Activated CD4-positive, alpha-beta memory T cell treated with anti-CD3 and anti-CD28 coated beads, Interleukin-2, amount 10 ng/mL, durations not matched to agents 7 days and 5 days (primary cell): ENCODE results near the gene CFLAR. TPM values are rescaled to one million over a fixed set of nuclear protein-coding genes. Genes with fewer than 3 reads are reported as not detected.

Source experiments
- CTCF ChIA-PET: fragments of 350-600 bp; sonication (Branson Sonifier 250); formaldehyde crosslinking; loops from one replicate; lab custom pipeline; 2021; ENCODE audit warnings: antibody characterized with exemption, inconsistent platforms; lab: Charles Lee
- POLR2A ChIA-PET: fragments of 350-600 bp; sonication (Branson Sonifier 250); formaldehyde crosslinking; loops from one replicate; lab custom pipeline; 2021; ENCODE audit warnings: antibody characterized with exemption; lab: Charles Lee
- DNase-seq: peaks from one replicate; pipeline ENCODE4 v3.0.0-alpha.2; 2020
- H3K27ac Mint-ChIP-seq: one replicate; pipeline ENCODE4 v1.8.0; 2021; ENCODE audit warnings: mild to moderate bottlenecking, mixed read lengths
- H3K27me3 Mint-ChIP-seq: one replicate; pipeline ENCODE4 v1.8.0; 2021; ENCODE audit warnings: mixed read lengths
- H3K36me3 Mint-ChIP-seq: one replicate; pipeline ENCODE4 v1.8.0; 2021; ENCODE audit warnings: low read depth, mixed read lengths
- H3K4me1 Mint-ChIP-seq: one replicate; pipeline ENCODE4 v1.8.0; 2021; ENCODE audit warnings: mixed read lengths
- H3K4me3 Mint-ChIP-seq: one replicate; pipeline ENCODE4 v1.8.0; 2021; ENCODE audit warnings: mild to moderate bottlenecking, mixed read lengths
- H3K9me3 Mint-ChIP-seq: one replicate; pipeline ENCODE4 v1.8.0; 2021; ENCODE audit warnings: mixed read lengths
- total RNA-seq, 2 experiments: library from RNA; stranded (reverse); gene quantifications; one replicate each; pipeline ENCODE4 v1.2.3, GENCODE V29; 2021

CFLAR gene
- total RNA-seq, 2 experiments from 2014 or later = 192 to 196 TPM

DNA sequence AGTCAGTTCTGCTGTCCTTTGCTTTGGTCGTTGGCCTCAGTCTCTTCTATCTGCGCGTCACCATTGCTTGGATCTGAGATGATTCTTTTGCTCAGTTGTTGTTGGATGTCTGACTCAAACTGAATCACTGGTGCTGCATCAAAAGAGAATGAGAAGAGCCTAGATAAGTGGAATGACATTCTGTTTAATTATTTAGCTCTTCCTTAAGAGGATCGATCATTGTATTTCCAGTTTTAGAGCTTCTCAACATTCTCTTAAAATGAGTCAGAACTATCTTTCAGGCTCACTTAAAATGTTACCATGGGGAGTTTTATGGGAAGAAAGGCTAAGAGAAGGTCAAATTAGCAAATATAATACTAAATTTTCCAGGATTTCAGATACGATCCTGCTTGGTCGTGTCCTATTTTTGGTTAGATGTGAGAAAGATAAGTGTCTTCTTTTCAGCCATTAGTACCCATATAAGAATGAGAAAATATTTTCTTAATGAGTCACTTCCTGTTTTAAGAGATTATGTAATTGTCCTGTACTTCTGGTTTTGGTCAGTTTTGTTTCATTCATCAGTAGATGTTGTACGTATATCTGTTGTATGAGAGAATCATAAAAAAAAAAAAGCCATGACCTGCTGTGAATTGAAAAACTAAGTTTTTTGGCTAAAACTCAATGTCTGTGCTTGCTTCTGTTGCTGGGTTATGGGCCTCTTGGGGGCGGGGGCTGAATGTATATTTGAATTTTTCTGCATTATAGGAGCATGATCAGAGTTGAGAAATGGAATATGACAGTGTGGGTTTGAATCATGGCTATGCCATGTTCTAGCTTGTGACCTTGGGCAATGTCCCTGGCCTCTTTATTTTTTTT lies 35.4 kb downstream of the CFLAR start:
- ChIA-PET POLR2A (interaction anchor here (0.7 to 2.8 kb wide), 4 partner anchors 16 to 34 kb away, joined by 3 to 9 read pairs (median 4); no protein-coding TSS in a partner anchor), CTCF (interaction anchor here (0.9 to 1.2 kb wide), 2 partner anchors 26 to 32 kb away, joined by 4 to 5 read pairs; partner anchors contain the start of gene CASP10)
- DNase-seq = no peak
- H3K9me3 Mint-ChIP-seq = no peaks in the 10 kb centered on the region
- peak overlapping the region; percentile 68 for H3K27ac Mint-ChIP-seq
- H3K36me3 Mint-ChIP-seq = peaks cover 78% of the 10 kb centered on the region
- H3K27me3 Mint-ChIP-seq = no peaks in the 10 kb centered on the region
- H3K4me1 Mint-ChIP-seq = peaks cover 30% of the 10 kb centered on the region
- no peak overlapping the region for H3K4me3 Mint-ChIP-seq

GRCh38 chr2:201152517-201152916 lies 36.6 kb downstream of the CFLAR start:
- POLR2A ChIA-PET = interaction anchor here (0.9 kb wide), 1 partner anchor 21 kb away, joined by 3 read pairs; no protein-coding TSS in a partner anchor

DNA sequence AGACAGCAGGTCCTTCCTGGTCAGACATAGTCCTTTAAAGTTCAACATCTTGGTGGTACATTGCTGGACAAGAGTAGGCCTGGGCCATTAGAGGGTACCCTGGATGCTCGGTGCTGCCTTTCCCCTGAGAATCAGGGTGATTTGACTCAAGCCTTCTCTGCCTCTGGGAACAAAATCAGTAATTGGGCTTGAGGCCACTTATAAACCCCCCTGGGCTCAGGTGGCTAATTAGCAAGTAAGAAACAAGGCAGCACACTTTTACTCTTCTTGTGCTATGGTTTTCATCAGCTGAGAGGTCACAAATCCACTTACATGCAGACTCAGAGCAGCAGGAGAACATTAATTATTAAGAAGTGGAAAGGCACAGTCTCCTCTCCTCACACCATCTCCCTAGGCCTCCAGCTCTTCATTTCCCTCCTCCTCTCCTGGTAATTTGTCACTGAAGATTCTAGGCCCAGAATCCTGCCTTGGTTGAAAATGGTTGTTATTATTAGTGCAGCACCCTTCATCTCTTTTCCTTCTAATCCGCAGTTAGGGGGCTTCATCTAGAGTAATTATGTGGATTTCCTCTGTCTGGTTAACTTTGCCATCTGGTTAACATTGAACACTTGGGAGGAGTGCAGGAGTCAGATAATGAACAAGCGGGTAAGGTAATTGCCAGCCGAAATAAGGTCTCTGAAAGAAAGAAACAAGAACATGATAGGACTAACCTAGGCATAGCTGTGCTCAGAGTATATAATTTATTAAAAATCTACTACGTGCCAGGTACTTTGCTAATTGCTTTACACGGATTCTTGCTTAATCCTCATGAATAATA lies 37.2 kb downstream of the CFLAR start:
- H3K27me3 Mint-ChIP-seq = no peaks in the 10 kb centered on the region
- CTCF ChIA-PET = interaction anchor here (0.6 kb wide), 1 partner anchor 243 kb away, joined by 5 read pairs; no protein-coding TSS in a partner anchor
- peaks cover 38% of the 10 kb centered on the region for H3K4me1 Mint-ChIP-seq
- H3K36me3 Mint-ChIP-seq = peaks cover 82% of the 10 kb centered on the region
- H3K4me3 Mint-ChIP-seq = no peak overlapping the region
- peak overlapping the region; percentile 52 for H3K27ac Mint-ChIP-seq
- no peaks in the 10 kb centered on the region for H3K9me3 Mint-ChIP-seq
- no peak for DNase-seq
- POLR2A ChIA-PET = interaction anchor here (0.9 to 1.6 kb wide), 5 partner anchors 10 to 27 kb away, joined by 3 to 5 read pairs (median 3); no protein-coding TSS in a partner anchor

More at GRCh38 chr2:201152517-201152916, 36.6 kb downstream of the CFLAR start:
- no peak for DNase-seq
- H3K4me3 Mint-ChIP-seq = no peak overlapping the region
- H3K9me3 Mint-ChIP-seq = no peaks in the 10 kb centered on the region
- peak overlapping the region; percentile 31 for H3K27ac Mint-ChIP-seq
- H3K36me3 Mint-ChIP-seq = peaks cover 75% of the 10 kb centered on the region
- CTCF ChIA-PET = interaction anchor here (0.6 kb wide), 1 partner anchor 25 kb away, joined by 3 read pairs; no protein-coding TSS in a partner anchor
- peaks cover 32% of the 10 kb centered on the region for H3K4me1 Mint-ChIP-seq
- H3K27me3 Mint-ChIP-seq = no peaks in the 10 kb centered on the region

GRCh38 chr2:201154615-201155399 lies 38.8 kb downstream of the CFLAR start:
- Mint-ChIP-seq H3K9me3 (no peaks in the 10 kb centered on the region), H3K36me3 (peaks cover 73% of the 10 kb centered on the region), H3K4me1 (peaks cover 35% of the 10 kb centered on the region), H3K4me3 (no peak overlapping the region), H3K27ac (no peak overlapping the region), H3K27me3 (no peaks in the 10 kb centered on the region)
- CTCF ChIA-PET = interaction anchor here (1.0 to 2.1 kb wide), 9 partner anchors 9 to 249 kb away, joined by 3 to 8 read pairs (median 4); partner anchors contain the start of gene ORC2
- POLR2A ChIA-PET = interaction anchor here (0.6 to 1.6 kb wide), 9 partner anchors 9 to 435 kb away, joined by 3 to 5 read pairs (median 3); partner anchors contain the start of genes NIF3L1 and PPIL3
- DNase-seq = no peak

DNA sequence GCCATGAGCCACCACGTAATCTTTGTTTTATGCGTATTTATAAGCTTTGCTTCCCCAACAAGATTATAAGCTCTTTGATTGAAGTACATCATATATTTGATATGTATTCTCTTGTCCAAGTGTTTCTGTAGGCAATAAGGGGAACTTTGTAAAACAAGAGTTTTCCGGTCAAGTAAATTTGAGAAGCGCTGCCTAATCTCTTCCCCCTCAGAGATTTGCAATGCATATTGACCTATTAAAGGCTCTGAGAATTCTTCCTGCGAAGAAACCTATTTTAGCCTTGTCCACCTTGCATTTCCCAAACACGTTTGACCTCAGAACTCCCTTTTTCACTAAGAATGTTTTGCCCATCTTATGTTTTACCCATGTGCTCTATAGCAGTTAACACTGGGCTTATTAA lies 40.1 kb downstream of the CFLAR start:
- H3K27me3 Mint-ChIP-seq = no peaks in the 10 kb centered on the region
- H3K4me1 Mint-ChIP-seq = peaks cover 26% of the 10 kb centered on the region
- no peak overlapping the region for H3K27ac Mint-ChIP-seq
- H3K36me3 Mint-ChIP-seq = peaks cover 73% of the 10 kb centered on the region
- ChIA-PET CTCF (interaction anchor here (1.3 to 2.1 kb wide), 3 partner anchors 10 to 76 kb away, joined by 4 to 8 read pairs (median 7); no protein-coding TSS in a partner anchor), POLR2A (interaction anchor here (1.0 kb wide), 1 partner anchor 34 kb away, joined by 3 read pairs; no protein-coding TSS in a partner anchor)
- DNase-seq = no peak
- H3K9me3 Mint-ChIP-seq = no peaks in the 10 kb centered on the region
- H3K4me3 Mint-ChIP-seq = no peak overlapping the region

DNA sequence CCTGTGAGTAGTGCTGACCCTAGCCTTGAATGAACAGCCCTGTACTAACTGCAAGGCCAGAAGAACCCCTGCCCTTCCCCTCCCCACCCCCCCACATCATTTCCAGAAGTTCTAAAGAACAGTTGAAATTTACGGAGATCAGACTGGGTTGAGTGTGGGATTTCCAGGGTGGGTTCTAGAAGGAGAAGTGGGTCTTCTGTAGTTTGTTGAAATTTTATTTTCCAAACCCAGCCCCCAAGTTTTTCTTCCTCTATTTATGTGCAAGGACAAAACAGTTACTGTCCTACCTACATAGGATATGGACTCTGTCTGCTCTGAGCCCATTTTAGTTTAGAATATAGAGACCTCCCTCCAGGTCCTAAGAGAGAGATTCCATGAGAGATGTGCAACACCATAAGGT lies 40.7 kb downstream of the CFLAR start:
- no peaks in the 10 kb centered on the region for H3K9me3 Mint-ChIP-seq

DNA sequence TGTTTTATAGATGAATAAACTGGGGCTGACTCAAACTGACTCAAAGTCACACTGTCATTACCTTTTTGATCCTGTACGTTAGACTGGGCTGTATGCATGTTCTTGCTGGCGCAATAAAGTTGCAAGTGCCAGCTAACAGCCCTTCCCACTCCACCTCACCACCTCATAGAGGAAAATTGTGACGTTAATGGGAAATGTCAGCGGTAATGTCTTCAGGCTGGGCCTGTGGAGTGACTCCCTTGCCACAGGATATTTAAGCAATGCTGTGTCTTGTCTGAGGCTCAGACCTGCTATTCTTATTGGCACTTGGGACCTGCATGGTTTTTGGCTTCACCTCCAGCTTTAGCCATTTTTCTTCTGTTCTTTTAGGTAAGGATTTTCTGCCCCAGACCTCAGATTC lies 41.7 kb downstream of the CFLAR start:
- Mint-ChIP-seq H3K27me3 (no peaks in the 10 kb centered on the region), H3K27ac (peak overlapping the region; percentile 50), H3K36me3 (peaks cover 72% of the 10 kb centered on the region), H3K4me3 (no peak overlapping the region), H3K9me3 (no peaks in the 10 kb centered on the region), H3K4me1 (peaks cover 17% of the 10 kb centered on the region)
- no peak for DNase-seq
- ChIA-PET POLR2A (interaction anchor here (0.7 to 2.2 kb wide), 13 partner anchors 9 to 294 kb away, joined by 3 to 36 read pairs (median 5); partner anchors contain the start of genes CFLAR, CLK1, NDUFB3 and NIF3L1), CTCF (interaction anchor here (0.6 to 2.8 kb wide), 30 partner anchors 9 to 444 kb away, joined by 3 to 47 read pairs (median 4); partner anchors contain the start of genes CASP10, CFLAR, HYCC2 and NDUFB3)

More for the DNA sequence above, 40.7 kb downstream of the CFLAR start:
- peaks cover 69% of the 10 kb centered on the region for H3K36me3 Mint-ChIP-seq
- POLR2A ChIA-PET = no interaction called here
- H3K27me3 Mint-ChIP-seq = no peaks in the 10 kb centered on the region
- H3K4me1 Mint-ChIP-seq = peaks cover 20% of the 10 kb centered on the region
- no peak overlapping the region for H3K27ac Mint-ChIP-seq
- no peak overlapping the region for H3K4me3 Mint-ChIP-seq
- CTCF ChIA-PET = interaction anchor here (2.8 kb wide), 1 partner anchor 88 kb away, joined by 32 read pairs; no protein-coding TSS in a partner anchor
- DNase-seq = no peak

GRCh38 chr2:201158111-201158929 lies 42.4 kb downstream of the CFLAR start:
- peak; percentile 63 for DNase-seq
- ChIA-PET POLR2A (interaction anchor here (0.7 to 2.2 kb wide), 14 partner anchors 10 to 294 kb away, joined by 3 to 36 read pairs (median 4); partner anchors contain the start of genes CFLAR, CLK1, HYCC2 and NDUFB3), CTCF (interaction anchor here (0.6 to 2.8 kb wide), 30 partner anchors 10 to 445 kb away, joined by 3 to 47 read pairs (median 4); partner anchors contain the start of genes CASP10, CFLAR, HYCC2 and NDUFB3)
- peak overlapping the region; percentile 50 for H3K27ac Mint-ChIP-seq
- no peaks in the 10 kb centered on the region for H3K9me3 Mint-ChIP-seq
- peaks cover 15% of the 10 kb centered on the region for H3K4me1 Mint-ChIP-seq
- no peaks in the 10 kb centered on the region for H3K27me3 Mint-ChIP-seq
- no peak overlapping the region for H3K4me3 Mint-ChIP-seq
- H3K36me3 Mint-ChIP-seq = peaks cover 72% of the 10 kb centered on the region

DNA sequence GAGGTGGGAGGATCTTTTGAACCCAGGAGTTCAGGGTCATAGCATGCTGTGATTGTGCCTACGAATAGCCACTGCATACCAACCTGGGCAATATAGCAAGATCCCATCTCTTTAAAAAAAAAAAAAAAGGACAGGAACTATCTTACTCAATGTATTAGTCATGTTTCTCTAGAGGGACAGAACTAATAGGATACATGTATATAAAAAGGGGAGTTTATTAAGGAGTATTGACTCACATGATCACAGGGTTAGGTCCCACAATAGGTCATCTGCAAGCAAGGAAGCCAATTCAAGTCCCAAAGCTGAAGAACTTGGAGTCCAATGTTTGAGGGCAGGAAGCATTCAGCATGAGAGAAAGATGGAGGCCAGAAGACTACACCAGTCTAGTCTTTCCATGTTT lies 48.2 kb downstream of the CFLAR start:
- H3K27me3 Mint-ChIP-seq = peaks cover 2% of the 10 kb centered on the region
- no peak overlapping the region for H3K4me3 Mint-ChIP-seq
- peaks cover 2% of the 10 kb centered on the region for H3K9me3 Mint-ChIP-seq
- no peak overlapping the region for H3K27ac Mint-ChIP-seq
- no peak for DNase-seq
- ChIA-PET CTCF (interaction anchor here (1.1 kb wide), 1 partner anchor 69 kb away, joined by 3 read pairs; no protein-coding TSS in a partner anchor), POLR2A (interaction anchor here (2.4 to 3.2 kb wide), 2 partner anchors 10 to 47 kb away, joined by 5 to 10 read pairs; no protein-coding TSS in a partner anchor)
- peaks cover 77% of the 10 kb centered on the region for H3K36me3 Mint-ChIP-seq
- H3K4me1 Mint-ChIP-seq = no peaks in the 10 kb centered on the region

DNA sequence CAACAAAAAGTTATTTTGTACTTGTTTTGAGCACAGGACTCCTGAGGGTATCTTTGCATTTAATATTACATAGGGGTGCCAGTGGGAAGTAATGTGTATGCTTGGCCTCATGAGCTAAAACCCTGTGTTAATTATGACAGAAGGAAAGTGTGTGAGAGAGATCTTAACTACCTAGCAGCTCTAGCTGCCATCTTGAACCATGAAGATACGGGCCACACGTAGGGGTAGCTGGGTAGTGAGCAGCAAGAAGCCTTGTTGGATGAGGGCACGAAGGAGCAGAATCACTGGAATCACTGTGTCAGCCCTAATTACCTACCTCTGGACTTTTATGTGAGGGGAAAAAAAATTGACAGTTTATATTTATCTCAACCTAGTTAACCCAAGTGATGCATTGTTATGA lies 51.6 kb downstream of the CFLAR start:
- Mint-ChIP-seq H3K4me3 (no peak overlapping the region), H3K4me1 (no peaks in the 10 kb centered on the region), H3K36me3 (peaks cover 52% of the 10 kb centered on the region), H3K27me3 (peaks cover 9% of the 10 kb centered on the region), H3K27ac (no peak overlapping the region), H3K9me3 (peaks cover 2% of the 10 kb centered on the region)
- DNase-seq = no peak
- CTCF ChIA-PET = interaction anchor here (1.3 kb wide), 1 partner anchor 10 kb away, joined by 3 read pairs; no protein-coding TSS in a partner anchor
- POLR2A ChIA-PET = no interaction called here
